Measurements from ENCODE around the gene HSD17B12. TPM values are rescaled to one million over a fixed set of nuclear protein-coding genes. Genes with fewer than 3 reads are reported as not detected.

Gene HSD17B12
- total and polyA plus RNA-seq, 9 donors, result 27.7 to 95.7 (median 57.3) TPM

GRCh38 chr11:43874738-43875137 lies 194.2 kb downstream of the HSD17B12 start:
- Histone ChIP-seq H3K9me3 (no peaks in the 10 kb centered on the region), H3K27me3 (no peaks in the 10 kb centered on the region), H3K4me3 (no peak overlapping the region), H3K4me1 (ENCODE audit: insufficient read depth) (no peaks in the 10 kb centered on the region), H3K27ac (no peak overlapping the region), H3K36me3 (no peaks in the 10 kb centered on the region)
- TF ChIP-seq CTCF (IDR thresholded peaks at IDR 0.05), result no peak
- TF ChIP-seq POLR2A (IDR thresholded peaks at IDR 0.05), result no peak
- no peak for TF ChIP-seq EP300 (IDR thresholded peaks at IDR 0.05)
- no peak for DNase-seq
- 15 to 26% (median 24%) methylated on average over 1 of the region's 1 CpG for WGBS, 3 donors
- intact Hi-C loops (cut with DNase I), result no loop called here

- DNase-seq, result no peak
- H3K27ac ChIP-seq, result no peak overlapping the region
- TF ChIP-seq POLR2A (IDR thresholded peaks at IDR 0.05), result no peak
- no peak for TF ChIP-seq EP300 (IDR thresholded peaks at IDR 0.05)
- TF ChIP-seq CTCF (IDR thresholded peaks at IDR 0.05), result no peak
- no peaks in the 10 kb centered on the region for H3K36me3 ChIP-seq
- intact Hi-C loops (cut with DNase I), result no loop called here
- peak overlapping the region; percentile 84 for H3K4me3 ChIP-seq
- H3K27me3 ChIP-seq, result no peaks in the 10 kb centered on the region
- 42 to 47% (median 45%) methylated on average over 13 of the region's 13 CpGs for WGBS, 3 donors
- no peaks in the 10 kb centered on the region for H3K9me3 ChIP-seq
- H3K4me1 ChIP-seq (ENCODE audit: insufficient read depth), result peaks cover 2% of the 10 kb centered on the region
These were observed 199.5 kb downstream of the HSD17B12 start for GRCh38 chr11:43879789-43880639.

GRCh38 chr11:43880640-43881159 lies 200.2 kb downstream of the HSD17B12 start, which contains the start of gene ALKBH3:
Gene ALKBH3, plus strand, starts transcription at chr11:43880831. Its CDS starts 1,822 bp downstream, at chr11:43882653.
- no peaks in the 10 kb centered on the region for H3K36me3 ChIP-seq
- H3K4me3 ChIP-seq, result peak within 1 kb of the TSS; percentile 84
- WGBS, 3 donors, result 0% methylated on average over 33 to 36 of the region's 36 CpGs
- TF ChIP-seq CTCF (IDR thresholded peaks at IDR 0.05) (peak in 2 of 3 donors; percentile 26 to 49), EP300 (IDR thresholded peaks at IDR 0.05) (no peak), POLR2A (IDR thresholded peaks at IDR 0.05) (peak; percentile 53)
- intact Hi-C loops (cut with DNase I), result no loop called here
- peak within 1 kb of the TSS; percentile 32 to 50 for H3K27ac ChIP-seq
- peak; percentile 88 to 93 (median 92) for DNase-seq
- no peaks in the 10 kb centered on the region for H3K27me3 ChIP-seq
- H3K4me1 ChIP-seq (ENCODE audit: insufficient read depth), result peaks cover 2% of the 10 kb centered on the region
- H3K9me3 ChIP-seq, result no peaks in the 10 kb centered on the region

GRCh38 chr11:43892851-43893250 lies 212.3 kb downstream of the HSD17B12 start:
- H3K27ac ChIP-seq, result no peak overlapping the region
- no peaks in the 10 kb centered on the region for H3K36me3 ChIP-seq
- no peak overlapping the region for H3K4me3 ChIP-seq
- no peaks in the 10 kb centered on the region for H3K9me3 ChIP-seq
- TF ChIP-seq POLR2A (IDR thresholded peaks at IDR 0.05) (no peak), CTCF (IDR thresholded peaks at IDR 0.05) (no peak), EP300 (IDR thresholded peaks at IDR 0.05) (no peak)
- no peak for DNase-seq
- WGBS, 3 donors, result 41 to 52% (median 48%) methylated on average over 3 of the region's 3 CpGs
- H3K27me3 ChIP-seq, result no peaks in the 10 kb centered on the region
- no peaks in the 10 kb centered on the region for H3K4me1 ChIP-seq (ENCODE audit: insufficient read depth)
- intact Hi-C loops (cut with DNase I), result loop anchor here in 2 of 4 donors (2.0 to 10.0 kb wide), 3 partner anchors 49 to 144 kb away; partner anchors contain the start of gene C11orf96 (in 2 of the 2)

All from ovary (tissue), 9 donors.